HUES64 (cell line): Measurements from ENCODE around the gene C11orf97.
"Not testable (repeated sequence)": the region's sequence is repeated elsewhere in the genome, so short reads cannot be mapped to it uniquely, and the experiment has no call there.

Experiments used
- H3K27ac ChIP-seq: 2 replicates; pipeline ENCODE4 v1.7.0; 2013; ENCODE audit warnings: low read depth, low read length, inconsistent platforms
- H3K27me3 ChIP-seq: 2 replicates; pipeline ENCODE4 v1.6.1; 2013; ENCODE audit warnings: mild to moderate bottlenecking, low read length; ENCODE audit not compliant: insufficient read depth
- H3K36me3 ChIP-seq: 2 replicates; pipeline ENCODE4 v1.6.1; 2013; ENCODE audit warnings: mild to moderate bottlenecking, low read length; ENCODE audit not compliant: insufficient read depth
- H3K4me1 ChIP-seq: 2 replicates; pipeline ENCODE4 v1.6.1; 2013; ENCODE audit warnings: mild to moderate bottlenecking, low read length, moderate library complexity; ENCODE audit not compliant: insufficient read depth
- H3K4me3 ChIP-seq: 2 replicates; pipeline ENCODE4 v1.5.1; 2013; ENCODE audit warnings: mild to moderate bottlenecking, low read length, moderate library complexity
- H3K9ac ChIP-seq: 2 replicates; pipeline ENCODE4 v1.6.1; 2013; ENCODE audit warnings: mild to moderate bottlenecking, low read depth, low read length
- H3K9me3 ChIP-seq: 2 replicates; pipeline ENCODE4 v1.6.1; 2013; ENCODE audit warnings: low read depth, low read length; ENCODE audit not compliant: insufficient read depth
- WGBS: fragments of 150-250, 120-280 bp; methylation state at CpG from one replicate; pipeline ENCODE4 v1.1.7; 2013; ENCODE audit warnings: missing lambda C conversion rate; 5-methylcytosine and 5-hydroxymethylcytosine counted together

The C11orf97 gene

GRCh38 chr11:94545264-94546161 lies 33.3 kb downstream of the C11orf97 start:
- WGBS = 48% methylated on average over 54 of the region's 54 CpGs
- Histone ChIP-seq H3K4me3 (peak overlapping the region; percentile 64), H3K9me3 (no peaks in the 10 kb centered on the region), H3K4me1 (peaks cover 13% of the 10 kb centered on the region), H3K27ac (no peak overlapping the region), H3K27me3 (peaks cover 47% of the 10 kb centered on the region), H3K9ac (peak overlapping the region; percentile 48), H3K36me3 (no peaks in the 10 kb centered on the region)

GRCh38 chr11:94546162-94546470 lies 33.9 kb downstream of the C11orf97 start:
- Histone ChIP-seq H3K36me3 (no peaks in the 10 kb centered on the region), H3K4me1 (peaks cover 13% of the 10 kb centered on the region), H3K9me3 (no peaks in the 10 kb centered on the region), H3K27ac (no peak overlapping the region), H3K4me3 (peak overlapping the region; percentile 64), H3K9ac (no peak overlapping the region; the same call in 1 of the 2 replicates), H3K27me3 (peaks cover 46% of the 10 kb centered on the region)
- 63% methylated on average over 2 of the region's 2 CpGs for WGBS

DNA sequence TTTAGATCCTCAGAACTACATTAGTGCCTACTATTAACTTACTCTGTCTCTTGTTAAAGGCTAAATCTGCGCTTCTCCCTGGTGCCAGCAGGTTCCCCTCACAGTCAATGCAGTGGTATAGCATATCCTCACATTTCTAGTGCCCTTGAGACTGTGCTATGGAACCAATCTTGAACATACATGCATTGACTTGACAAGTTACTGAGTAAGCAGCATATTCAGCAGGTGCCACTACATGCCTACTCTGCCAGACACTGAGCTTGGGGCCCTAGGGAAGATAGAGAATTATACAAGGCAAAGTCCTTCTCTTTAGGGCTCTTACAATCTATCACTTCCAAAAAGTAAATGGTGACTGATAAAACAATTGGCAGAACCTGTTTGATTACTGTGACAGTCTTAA lies 34.6 kb downstream of the C11orf97 start:
- H3K4me3 ChIP-seq = 0 out of 2 replicates have a peak overlapping the region, but pooled peaks have one; percentile 5
- peaks cover 13% of the 10 kb centered on the region for H3K4me1 ChIP-seq
- WGBS = 90% methylated on average over 1 of the region's 1 CpG

GRCh38 chr11:94549146-94549545 lies 36.9 kb downstream of the C11orf97 start:
- H3K9ac ChIP-seq = no peak overlapping the region
- 88% methylated on average over 5 of the region's 5 CpGs for WGBS
- no peak overlapping the region for H3K4me3 ChIP-seq
- no peaks in the 10 kb centered on the region for H3K36me3 ChIP-seq
- peaks cover 9% of the 10 kb centered on the region for H3K4me1 ChIP-seq
- no peak overlapping the region for H3K27ac ChIP-seq
- H3K9me3 ChIP-seq = no peaks in the 10 kb centered on the region
- peaks cover 37% of the 10 kb centered on the region for H3K27me3 ChIP-seq

More for the DNA sequence above, 34.6 kb downstream of the C11orf97 start:
- H3K27ac ChIP-seq = no peak overlapping the region
- no peak overlapping the region for H3K9ac ChIP-seq
- no peaks in the 10 kb centered on the region for H3K9me3 ChIP-seq
- peaks cover 46% of the 10 kb centered on the region for H3K27me3 ChIP-seq
- no peaks in the 10 kb centered on the region for H3K36me3 ChIP-seq

- Histone ChIP-seq H3K36me3 (no peaks in the 10 kb centered on the region), H3K27me3 (peaks cover 24% of the 10 kb centered on the region), H3K9me3 (no peaks in the 10 kb centered on the region), H3K4me3 (no peak overlapping the region), H3K9ac (no peak overlapping the region), H3K4me1 (peaks cover 9% of the 10 kb centered on the region), H3K27ac (no peak overlapping the region)
- 94% methylated on average over 4 of the region's 4 CpGs for WGBS
Observed at GRCh38 chr11:94550513-94550912, 38.3 kb downstream of the C11orf97 start.

GRCh38 chr11:94553938-94554337 lies 41.7 kb downstream of the C11orf97 start:
- no peak overlapping the region for H3K27ac ChIP-seq
- H3K4me1 ChIP-seq = no peaks in the 10 kb centered on the region
- H3K27me3 ChIP-seq = no peaks in the 10 kb centered on the region
- H3K4me3 ChIP-seq = no peak overlapping the region
- H3K9ac ChIP-seq = no peak overlapping the region
- 47% methylated on average over 1 of the region's 1 CpG for WGBS
- no peaks in the 10 kb centered on the region for H3K9me3 ChIP-seq
- H3K36me3 ChIP-seq = no peaks in the 10 kb centered on the region

DNA sequence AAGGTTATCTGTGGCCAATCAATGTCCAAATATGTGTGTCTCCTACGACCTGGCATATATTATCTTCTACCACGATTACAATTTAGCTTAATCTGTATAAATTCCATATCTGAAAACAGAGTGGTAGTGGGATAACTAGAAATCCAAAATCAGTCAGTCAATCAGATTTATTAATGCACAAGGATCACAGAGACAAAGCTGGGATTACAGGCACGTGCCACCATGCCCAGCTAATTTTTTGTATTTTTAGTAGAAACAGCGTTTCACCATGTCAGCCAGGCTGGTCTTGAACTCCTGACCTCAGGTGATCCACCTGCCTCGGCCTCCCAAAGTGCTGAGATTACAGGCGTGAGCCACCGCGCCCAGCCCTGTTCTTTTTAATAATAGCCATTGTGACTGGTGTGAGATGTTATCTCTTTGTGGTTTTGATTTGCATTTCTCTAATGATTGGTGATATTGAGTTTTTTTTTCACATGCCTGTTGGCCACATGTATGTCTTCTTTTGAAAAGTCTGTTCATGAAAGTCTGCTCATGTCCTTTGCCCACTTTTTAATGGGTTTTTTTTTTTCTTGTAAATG lies 43.6 kb downstream of the C11orf97 start:
- H3K27me3 ChIP-seq, H3K36me3 ChIP-seq, H3K9ac ChIP-seq, H3K9me3 ChIP-seq, H3K27ac ChIP-seq, H3K4me3 ChIP-seq, H3K4me1 ChIP-seq: not testable (repeated sequence)
- WGBS = 93% methylated on average over 7 of the region's 8 CpGs

GRCh38 chr11:94557421-94557820 lies 45.2 kb downstream of the C11orf97 start:
- H3K36me3 ChIP-seq = no peaks in the 10 kb centered on the region
- H3K4me3 ChIP-seq = no peak overlapping the region
- H3K9ac ChIP-seq = no peak overlapping the region
- H3K27ac ChIP-seq = no peak overlapping the region
- H3K9me3 ChIP-seq = no peaks in the 10 kb centered on the region
- H3K4me1 ChIP-seq = no peaks in the 10 kb centered on the region
- H3K27me3 ChIP-seq = no peaks in the 10 kb centered on the region

DNA sequence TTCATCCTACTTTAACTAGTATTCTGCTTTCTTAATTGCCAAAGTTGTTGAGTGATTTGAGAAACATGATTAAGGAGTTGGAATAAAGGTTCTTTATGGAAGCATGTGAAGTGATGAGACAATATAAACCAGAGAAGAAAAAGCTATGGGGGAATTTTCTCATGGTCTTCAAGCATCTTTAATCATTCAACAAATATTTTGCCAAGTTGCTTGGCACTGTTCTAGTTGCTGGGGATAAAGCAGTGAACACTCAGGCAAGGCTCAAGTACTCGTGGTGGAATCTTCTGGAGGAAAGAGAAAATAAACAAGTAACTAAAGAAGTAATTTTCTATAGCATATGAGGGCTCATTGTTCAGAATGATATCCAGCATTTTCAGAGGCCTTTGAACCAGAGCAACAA lies 45.7 kb downstream of the C11orf97 start:
- no peaks in the 10 kb centered on the region for H3K9me3 ChIP-seq
- H3K27ac ChIP-seq = no peak overlapping the region
- H3K4me3 ChIP-seq = no peak overlapping the region
- no peaks in the 10 kb centered on the region for H3K36me3 ChIP-seq
- H3K27me3 ChIP-seq = no peaks in the 10 kb centered on the region
- no peak overlapping the region for H3K9ac ChIP-seq
- H3K4me1 ChIP-seq = peaks cover 1% of the 10 kb centered on the region; the same call in 1 of the 2 replicates
- WGBS = 63% methylated on average over 1 of the region's 1 CpG

GRCh38 chr11:94558468-94558867 lies 46.2 kb downstream of the C11orf97 start:
- H3K4me1 ChIP-seq = peaks cover 4% of the 10 kb centered on the region; the same call in 1 of the 2 replicates
- no peaks in the 10 kb centered on the region for H3K9me3 ChIP-seq
- no peak overlapping the region for H3K27ac ChIP-seq
- H3K36me3 ChIP-seq = no peaks in the 10 kb centered on the region
- no peak overlapping the region for H3K9ac ChIP-seq
- WGBS = 89% methylated on average over 1 of the region's 1 CpG
- no peaks in the 10 kb centered on the region for H3K27me3 ChIP-seq
- H3K4me3 ChIP-seq = no peak overlapping the region

DNA sequence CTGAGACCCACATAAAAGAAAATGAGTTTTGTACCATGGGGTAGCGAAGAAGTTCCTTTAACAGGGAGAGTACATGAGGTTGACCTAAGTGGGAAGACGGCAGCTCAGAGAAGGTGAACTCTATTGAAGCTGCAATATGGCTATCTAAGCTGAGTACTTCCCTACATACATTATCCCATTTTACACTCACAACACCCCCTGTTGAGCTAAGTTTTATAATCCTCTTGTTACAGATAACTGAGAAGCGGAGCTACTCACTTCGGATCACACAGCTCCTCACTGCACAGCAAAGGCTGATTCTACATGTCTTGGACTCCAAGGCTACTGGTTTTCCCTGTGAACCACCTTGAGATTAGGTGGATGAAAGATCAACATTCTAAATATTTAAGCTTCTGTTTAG lies 46.7 kb downstream of the C11orf97 start:
- Histone ChIP-seq H3K9ac (no peak overlapping the region), H3K4me3 (no peak overlapping the region), H3K27ac (no peak overlapping the region), H3K27me3 (no peaks in the 10 kb centered on the region), H3K36me3 (no peaks in the 10 kb centered on the region), H3K9me3 (no peaks in the 10 kb centered on the region), H3K4me1 (peaks cover 4% of the 10 kb centered on the region; the same call in 1 of the 2 replicates)
- WGBS = 95% methylated on average over 4 of the region's 4 CpGs
